A673 (cell line): ENCODE data around the gene IMP4. TPM values are rescaled to one million over a fixed set of nuclear protein-coding genes. Genes with fewer than 3 reads are reported as not detected.

Source experiments
- BruUV-seq: library from RNA; stranded (reverse); fragments of 400-500 nt; replicated peaks from 2 replicates; lab custom pipeline; 2021; lab: Mats Ljungman, UMichigan
- CTCF ChIA-PET: fragments of 300-600 bp; sonication (Branson Sonifier 250); formaldehyde crosslinking; loops from one replicate; lab custom pipeline; 2022; ENCODE audit warnings: antibody characterized with exemption; lab: Charles Lee
- POLR2A ChIA-PET: fragments of 300-600 bp; sonication (Branson Sonifier 250); formaldehyde crosslinking; loops from one replicate; lab custom pipeline; 2022; ENCODE audit warnings: antibody characterized with exemption; ENCODE audit not compliant: low non-redundant PET; lab: Charles Lee
- DNase-seq: peaks from one replicate; pipeline ENCODE4 v3.0.0-alpha.2; 2015; ENCODE audit warnings: low spot score
- H3K27ac ChIP-seq: fragments of 200-600 bp; sonication (generic); 2 replicates; pipeline ENCODE4 v1.5.1; 2016; ENCODE audit warnings: mixed run types, low read depth, mild to moderate bottlenecking, mixed read lengths, antibody characterized with exemption, low read length; ENCODE audit not compliant: poor library complexity, severe bottlenecking
- H3K27me3 ChIP-seq: fragments of 200-600 bp; sonication (generic); replicated peaks from 2 replicates; pipeline ENCODE4 v1.6.1; 2017; ENCODE audit warnings: mixed run types, low read depth, mild to moderate bottlenecking, mixed read lengths, antibody characterized with exemption, low read length; ENCODE audit not compliant: insufficient read depth, poor library complexity
- H3K36me3 ChIP-seq: fragments of 200-600 bp; sonication (generic); 2 replicates; pipeline ENCODE4 v1.6.1; 2016; ENCODE audit warnings: mixed run types, mild to moderate bottlenecking, mixed read lengths, antibody characterized with exemption, low read length; ENCODE audit not compliant: insufficient read depth, poor library complexity, severe bottlenecking
- H3K4me1 ChIP-seq: fragments of 200-600 bp; sonication (generic); 2 replicates; pipeline ENCODE4 v1.6.1; 2017; ENCODE audit warnings: mixed run types, mild to moderate bottlenecking, mixed read lengths, antibody characterized with exemption, low read length; ENCODE audit not compliant: insufficient read depth, poor library complexity, severe bottlenecking
- H3K4me3 ChIP-seq: fragments of 200-600 bp; sonication (generic); 2 replicates; pipeline ENCODE4 v1.5.1; 2016; ENCODE audit warnings: low read depth, mixed run types, mild to moderate bottlenecking, mixed read lengths, low read length; ENCODE audit not compliant: poor library complexity, severe bottlenecking
- H3K9me3 ChIP-seq: fragments of 200-600 bp; sonication (generic); 2 replicates; pipeline ENCODE4 v1.6.1; 2016; ENCODE audit warnings: mixed run types, low read depth, mild to moderate bottlenecking, mixed read lengths, antibody characterized with exemption, low read length; ENCODE audit not compliant: poor library complexity, severe bottlenecking
- CTCF ChIP-seq: fragments of 300-800, 200-600 bp; sonication (generic); conservative IDR thresholded peaks from 2 replicates; pipeline ENCODE4 v1.5.1; 2017; ENCODE audit warnings: low read depth, mild to moderate bottlenecking, antibody characterized with exemption, low read length, moderate library complexity, mixed read lengths
- EZH2 ChIP-seq: fragments of 200-600 bp; sonication (generic); IDR thresholded peaks from 2 replicates; pipeline ENCODE4 v1.6.1; 2017; ENCODE audit warnings: borderline replicate concordance, low read depth, mild to moderate bottlenecking, mixed read lengths, antibody characterized with exemption, low read length; ENCODE audit not compliant: poor library complexity, severe bottlenecking
- intact Hi-C: fragments of 100-400 bp; cut with micrococcal nuclease; formaldehyde crosslinking; loops from one replicate; pipeline ENCODE4 v1.10.0; 2022; ENCODE audit not compliant: unreplicated experiment
- total RNA-seq: library from RNA; stranded (reverse); gene quantifications from 2 replicates; pipeline ENCODE4 v1.2.3, GENCODE V29; 2021

The IMP4 gene
- total RNA-seq, 1 experiment from 2014 or later, result 112 TPM

GRCh38 chr2:130351711-130352110 lies 9.0 kb downstream of the IMP4 start:
- intact Hi-C loops, result no loop called here
- DNase-seq, result no peak
- H3K9me3 ChIP-seq, result no peaks in the 10 kb centered on the region
- no peak overlapping the region for H3K4me3 ChIP-seq
- TF ChIP-seq EZH2 (no peak), CTCF (no peak)
- no TSS peak for BruUV-seq
- ChIA-PET POLR2A (no interaction called here), CTCF (no interaction called here)
- no peak overlapping the region for H3K27ac ChIP-seq
- H3K4me1 ChIP-seq, result no peaks in the 10 kb centered on the region
- no peaks in the 10 kb centered on the region for H3K27me3 ChIP-seq
- H3K36me3 ChIP-seq, result peaks cover 14% of the 10 kb centered on the region

GRCh38 chr2:130352237-130352636 lies 9.5 kb downstream of the IMP4 start:
- TF ChIP-seq EZH2, result no peak
- TF ChIP-seq CTCF, result no peak

GRCh38 chr2:130353291-130354138 lies 10.8 kb downstream of the IMP4 start:
- ChIA-PET CTCF (no interaction called here), POLR2A (no interaction called here)
- intact Hi-C loops, result no loop called here
- no peaks in the 10 kb centered on the region for H3K27me3 ChIP-seq
- DNase-seq, result no peak
- no peak overlapping the region for H3K27ac ChIP-seq
- H3K36me3 ChIP-seq, result peaks cover 3% of the 10 kb centered on the region
- no peaks in the 10 kb centered on the region for H3K4me1 ChIP-seq
- no peak overlapping the region for H3K4me3 ChIP-seq
- H3K9me3 ChIP-seq, result no peaks in the 10 kb centered on the region
- BruUV-seq, result no TSS peak
- TF ChIP-seq EZH2 (no peak), CTCF (no peak)

More at GRCh38 chr2:130352237-130352636, 9.5 kb downstream of the IMP4 start:
- ChIA-PET POLR2A (no interaction called here), CTCF (no interaction called here)
- BruUV-seq, result no TSS peak
- Histone ChIP-seq H3K9me3 (no peaks in the 10 kb centered on the region), H3K27ac (no peak overlapping the region), H3K4me3 (no peak overlapping the region), H3K36me3 (peaks cover 9% of the 10 kb centered on the region), H3K4me1 (no peaks in the 10 kb centered on the region), H3K27me3 (no peaks in the 10 kb centered on the region)
- intact Hi-C loops, result no loop called here
- DNase-seq, result no peak
